Lung (tissue), 12 donors: ENCODE results near the gene EXOC6B. TPM values are rescaled to one million over a fixed set of nuclear protein-coding genes. Genes with fewer than 3 reads are reported as not detected.

ENCODE experiments used
- ATAC-seq: fragments of 200-7000 bp; cut with Tn5 transposase; one replicate; pipeline ENCODE4 v1.9.1; 2020; ENCODE audit warnings: moderate number of reproducible peaks; ENCODE audit not compliant: insufficient read depth, low FRiP score
- DNase-seq, 3 donors: peaks; one replicate each; pipeline ENCODE4 v3.0.0-alpha.2; 2013 to 2017
- H3K27ac ChIP-seq, 2 donors: one replicate each; pipeline ENCODE4 v1.5.1; 2013; ENCODE audit warnings: mild to moderate bottlenecking in 2 of 2, moderate library complexity in 2 of 2, control low read depth in 1 of 2, inconsistent platforms in 1 of 2, low read depth in 1 of 2, low read length in 1 of 2
- H3K27me3 ChIP-seq, 3 donors: one replicate each; pipeline ENCODE4 v1.5.1; 2013; ENCODE audit warnings: low read length in 2 of 3; ENCODE audit not compliant: control insufficient read depth in 3 of 3, insufficient read depth in 3 of 3
- H3K36me3 ChIP-seq, 4 donors: one replicate each; pipeline ENCODE4 v1.5.1; 2013; ENCODE audit warnings: low read length in 4 of 4, mild to moderate bottlenecking in 1 of 4, moderate library complexity in 1 of 4; ENCODE audit not compliant: control insufficient read depth in 4 of 4, insufficient read depth in 4 of 4
- H3K4me1 ChIP-seq, 5 donors: one replicate each; pipeline ENCODE4 v1.5.1; 2013; ENCODE audit warnings: low read length in 5 of 5, mild to moderate bottlenecking in 2 of 5, moderate library complexity in 1 of 5; ENCODE audit not compliant: control insufficient read depth in 5 of 5, insufficient read depth in 5 of 5
- H3K4me3 ChIP-seq: one replicate; pipeline ENCODE4 v1.5.1; 2013; ENCODE audit warnings: mild to moderate bottlenecking, control low read depth, moderate library complexity
- H3K9ac ChIP-seq, 2 donors: one replicate each; pipeline ENCODE4 v1.5.1; 2013; ENCODE audit warnings: low read length in 2 of 2, control low read depth in 1 of 2; ENCODE audit not compliant: insufficient read depth in 1 of 2
- H3K9me3 ChIP-seq, 4 donors: one replicate each; pipeline ENCODE4 v1.5.1; 2013; ENCODE audit warnings: low read length in 3 of 4, mild to moderate bottlenecking in 1 of 4, moderate library complexity in 1 of 4; ENCODE audit not compliant: control insufficient read depth in 4 of 4, insufficient read depth in 3 of 4
- CTCF ChIP-seq: IDR thresholded peaks from 2 replicates; pipeline ENCODE4 v1.5.1; 2012; ENCODE audit warnings: mild to moderate bottlenecking; ENCODE audit errors: control extremely low read depth, extremely low read depth
- WGBS, 2 donors: extraction: QIAGEN DNeasy Blood & Tissue Kit; methylation state at CpG; one replicate each; pipeline ENCODE4 v1.1.7; 2013; 5-methylcytosine and 5-hydroxymethylcytosine counted together
- polyA plus RNA-seq, 2 donors: library from polyadenylated mRNA; stranded (reverse); fragments of 200-250 nt; gene quantifications; one replicate each; pipeline ENCODE4 v1.2.1, GENCODE V29; 2013
- total RNA-seq, 2 donors: library from RNA; depleted of rRNA in 1 of 2; stranded (reverse); fragments of >200 nt in 1 of 2; gene quantifications; one replicate each; pipeline ENCODE4 v1.2.1, GENCODE V29; 2014 to 2021
- donor health status: control.
- donor health status: control.
- donor health status: Bipolar disorder and iron deficiency.
- donor health status: healthy.
- donor health status: DM: yes; HTN: yes; CAD: no.

Gene EXOC6B
- total and polyA plus RNA-seq, 4 donors, result 3.3 to 46.0 (median 12.7) TPM

- Histone ChIP-seq H3K36me3 (no peaks in the 10 kb centered on the region), H3K4me1 (no peaks in the 10 kb centered on the region), H3K4me3 (no peak overlapping the region), H3K27ac (no peak overlapping the region), H3K27me3 (no peaks in the 10 kb centered on the region), H3K9me3 (no peaks in the 10 kb centered on the region), H3K9ac (no peak overlapping the region)
- no peak for ATAC-seq
- WGBS, 2 donors, result 86 to 92% methylated on average over 3 of the region's 3 CpGs
- DNase-seq, result no peak
- TF ChIP-seq CTCF, result no peak
Measured at GRCh38 chr2:72515696-72516095, 310.1 kb downstream of the EXOC6B start.

- Histone ChIP-seq H3K9me3 (no peaks in the 10 kb centered on the region), H3K4me3 (no peak overlapping the region), H3K36me3 (peaks cover 0 to 2% (median 0%) of the 10 kb centered on the region in 4 donors), H3K27me3 (no peaks in the 10 kb centered on the region), H3K9ac (no peak overlapping the region), H3K4me1 (peaks cover 0 to 2% (median 0%) of the 10 kb centered on the region in 5 donors), H3K27ac (no peak overlapping the region)
- 96 to 98% methylated on average over 3 of the region's 3 CpGs for WGBS, 2 donors
- no peak for TF ChIP-seq CTCF
- ATAC-seq, result no peak
- no peak for DNase-seq
Measured at GRCh38 chr2:72513011-72513410, 312.8 kb downstream of the EXOC6B start.

GRCh38 chr2:72512376-72512775, 313.5 kb downstream of the EXOC6B start:
- H3K4me3 ChIP-seq, result no peak overlapping the region
- H3K36me3 ChIP-seq, result peaks cover 0 to 2% (median 0%) of the 10 kb centered on the region in 4 donors
- H3K27ac ChIP-seq, result no peak overlapping the region
- 93 to 97% methylated on average over 1 of the region's 1 CpG for WGBS, 2 donors
- ATAC-seq, result no peak
- no peaks in the 10 kb centered on the region for H3K9me3 ChIP-seq
- H3K27me3 ChIP-seq, result no peaks in the 10 kb centered on the region
- H3K9ac ChIP-seq, result no peak overlapping the region
- DNase-seq, result no peak
- H3K4me1 ChIP-seq, result peaks cover 0 to 2% (median 0%) of the 10 kb centered on the region in 5 donors
- no peak for TF ChIP-seq CTCF

GRCh38 chr2:72511906-72512305, 313.9 kb downstream of the EXOC6B start:
- ATAC-seq, result no peak
- Histone ChIP-seq H3K27ac (no peak overlapping the region), H3K4me3 (no peak overlapping the region), H3K9me3 (no peaks in the 10 kb centered on the region), H3K36me3 (peaks cover 0 to 2% (median 0%) of the 10 kb centered on the region in 4 donors), H3K27me3 (no peaks in the 10 kb centered on the region), H3K9ac (no peak overlapping the region), H3K4me1 (peaks cover 0 to 2% (median 0%) of the 10 kb centered on the region in 5 donors)
- no peak for TF ChIP-seq CTCF
- 95 to 98% methylated on average over 1 of the region's 1 CpG for WGBS, 2 donors
- no peak for DNase-seq
